Fibroblast of skin of right quadriceps (primary cell): Measurements from ENCODE around the gene DBP.
A peak's percentile ranks its signal among the peaks of the same experiment; 100 is the strongest.
"Not testable (repeated sequence)": the region's sequence is repeated elsewhere in the genome, so short reads cannot be mapped to it uniquely, and the experiment has no call there.

ENCODE experiments used
- DNase-seq: peaks from one replicate; pipeline ENCODE4 v3.0.0-alpha.2; 2013

Gene DBP

DNA sequence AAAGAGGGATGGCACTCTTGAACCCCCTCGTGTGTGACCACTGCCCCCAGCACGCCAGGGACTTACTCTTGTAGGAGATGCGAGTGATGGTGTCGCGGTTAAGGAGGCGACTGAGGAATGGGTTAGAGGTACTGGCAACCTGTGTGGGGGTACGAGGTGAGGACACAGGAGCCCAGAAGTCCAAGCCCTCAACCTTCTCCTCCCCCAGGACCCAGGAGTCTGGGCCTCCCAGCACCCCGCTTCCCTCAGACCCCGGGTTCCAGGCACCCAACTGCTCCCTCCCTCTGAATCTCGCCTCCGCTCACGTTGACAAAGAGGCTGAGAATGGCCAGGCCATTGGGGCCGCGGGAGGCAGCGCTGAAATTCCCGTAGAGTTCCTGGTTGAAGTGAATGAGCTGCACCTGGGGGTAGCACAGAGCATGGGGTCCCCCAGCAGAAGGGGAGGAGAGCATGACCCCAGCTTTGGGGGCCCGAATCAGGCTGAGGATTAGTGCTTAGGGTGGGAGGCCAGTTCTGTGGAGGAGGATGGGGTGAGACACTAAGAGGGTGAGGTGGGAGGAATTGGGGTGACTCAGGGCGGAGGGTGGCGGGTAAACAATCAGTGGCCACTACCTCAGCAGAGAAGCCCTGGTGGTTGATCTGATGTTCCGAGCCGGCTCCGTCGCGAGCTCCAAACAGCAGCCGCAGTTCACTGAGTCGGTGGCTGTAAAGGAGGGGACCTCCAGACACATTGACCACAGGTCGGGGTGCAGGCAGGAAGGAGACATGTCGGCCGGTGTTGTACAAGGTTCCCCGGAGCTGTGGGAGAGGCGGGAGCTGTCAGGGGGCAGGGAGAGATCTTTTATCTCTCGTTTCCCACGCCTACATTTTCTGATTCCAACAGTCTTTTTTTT lies 2.5 kb upstream of the DBP start:
- no peak for DNase-seq

DNA sequence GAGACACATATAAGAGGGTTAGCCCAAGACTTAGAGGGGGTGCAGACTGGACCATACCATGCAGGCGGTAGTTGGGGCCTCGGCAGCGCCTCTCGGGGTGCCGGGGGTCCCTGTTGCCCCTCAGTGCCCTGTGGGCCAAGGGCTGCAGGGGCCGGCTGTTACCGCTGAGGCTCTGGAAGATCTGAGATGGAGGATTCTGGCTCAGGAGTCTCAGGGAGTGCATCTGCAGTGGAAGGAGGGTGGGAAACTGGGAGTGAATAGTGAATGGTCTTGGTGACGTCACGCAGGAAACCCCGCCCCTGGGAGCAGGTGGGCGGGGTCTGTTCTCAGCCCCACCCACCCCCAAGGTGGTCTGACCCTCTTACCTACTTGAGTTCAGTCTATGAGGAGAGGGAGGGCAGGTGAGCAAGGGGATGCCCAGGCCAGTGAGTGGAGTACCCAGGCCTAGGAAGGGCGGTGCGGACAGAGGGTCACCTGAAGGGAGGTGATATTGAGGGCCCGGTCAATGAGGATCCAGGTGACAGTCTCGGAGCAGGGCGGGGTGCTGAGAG lies 1.7 kb upstream of the DBP start:
- DNase-seq: no peak

DNA sequence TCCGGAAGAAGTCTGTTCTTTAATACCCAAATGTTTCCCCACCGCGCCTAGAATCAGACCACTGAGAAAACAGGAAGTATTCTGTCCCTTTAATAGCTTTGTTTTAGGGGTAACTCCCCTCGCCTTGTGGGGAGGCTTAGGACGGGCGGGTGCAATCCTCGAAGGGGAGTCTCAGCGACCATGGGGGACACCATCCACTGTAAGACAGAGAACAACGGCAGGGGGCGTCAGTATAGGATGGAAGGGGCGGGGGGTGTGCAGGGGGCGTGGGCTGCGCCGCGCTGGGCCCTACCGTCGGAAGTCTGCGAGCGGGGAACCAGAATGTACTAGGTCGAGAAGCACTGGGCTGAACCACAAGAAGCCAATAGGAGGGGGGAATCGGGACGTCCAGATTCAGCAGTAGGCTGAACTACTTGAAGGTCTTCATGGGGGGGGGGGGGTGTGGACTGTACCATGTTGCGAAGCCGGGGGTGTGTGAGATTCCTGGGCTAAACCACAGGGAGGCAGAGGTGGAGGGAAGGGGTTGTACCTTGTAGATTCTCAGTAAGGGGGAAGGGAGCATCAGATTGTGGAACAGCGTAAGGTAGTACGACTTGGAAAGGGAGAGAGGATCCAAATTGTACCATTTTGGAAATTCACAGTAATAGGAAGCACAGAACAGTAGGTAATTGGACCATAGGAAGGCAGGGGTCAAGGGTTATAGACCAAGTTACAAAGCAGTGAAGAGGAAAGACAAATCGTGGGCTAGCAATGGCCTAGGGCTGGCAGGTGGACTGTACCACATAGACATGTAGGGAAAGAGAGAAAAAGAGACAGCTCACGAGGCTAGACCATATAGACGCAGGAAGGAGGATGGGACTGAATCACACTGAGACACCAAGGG lies 1.0 kb upstream of the DBP start:
- DNase-seq: peak; percentile 93

DNA sequence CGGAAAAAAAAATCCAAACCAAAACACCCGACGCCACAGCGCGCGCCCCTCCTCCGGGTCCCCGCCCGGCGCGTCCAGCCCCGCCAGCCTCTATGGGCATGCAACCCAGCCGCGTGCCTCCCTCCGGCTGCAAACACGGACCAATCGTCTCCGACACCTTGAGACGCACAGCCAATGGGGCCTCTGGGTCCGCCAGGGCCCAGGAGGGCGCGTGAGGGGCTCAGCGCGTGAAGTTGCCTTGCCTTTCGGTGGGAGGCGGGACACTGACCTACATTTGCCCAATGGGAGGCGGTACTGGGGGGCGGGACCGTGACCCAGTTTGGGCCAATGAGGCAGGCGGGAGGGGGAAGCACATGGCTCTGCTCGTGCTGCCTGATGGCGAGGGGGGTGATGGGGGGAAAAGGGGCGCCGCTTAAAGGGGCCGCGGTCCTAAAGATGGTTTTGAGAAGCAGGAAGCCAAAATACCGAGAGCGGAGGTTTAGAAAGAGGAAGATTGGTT lies 319 bp upstream of the DBP start:
- peak; percentile 99 for DNase-seq

DNA sequence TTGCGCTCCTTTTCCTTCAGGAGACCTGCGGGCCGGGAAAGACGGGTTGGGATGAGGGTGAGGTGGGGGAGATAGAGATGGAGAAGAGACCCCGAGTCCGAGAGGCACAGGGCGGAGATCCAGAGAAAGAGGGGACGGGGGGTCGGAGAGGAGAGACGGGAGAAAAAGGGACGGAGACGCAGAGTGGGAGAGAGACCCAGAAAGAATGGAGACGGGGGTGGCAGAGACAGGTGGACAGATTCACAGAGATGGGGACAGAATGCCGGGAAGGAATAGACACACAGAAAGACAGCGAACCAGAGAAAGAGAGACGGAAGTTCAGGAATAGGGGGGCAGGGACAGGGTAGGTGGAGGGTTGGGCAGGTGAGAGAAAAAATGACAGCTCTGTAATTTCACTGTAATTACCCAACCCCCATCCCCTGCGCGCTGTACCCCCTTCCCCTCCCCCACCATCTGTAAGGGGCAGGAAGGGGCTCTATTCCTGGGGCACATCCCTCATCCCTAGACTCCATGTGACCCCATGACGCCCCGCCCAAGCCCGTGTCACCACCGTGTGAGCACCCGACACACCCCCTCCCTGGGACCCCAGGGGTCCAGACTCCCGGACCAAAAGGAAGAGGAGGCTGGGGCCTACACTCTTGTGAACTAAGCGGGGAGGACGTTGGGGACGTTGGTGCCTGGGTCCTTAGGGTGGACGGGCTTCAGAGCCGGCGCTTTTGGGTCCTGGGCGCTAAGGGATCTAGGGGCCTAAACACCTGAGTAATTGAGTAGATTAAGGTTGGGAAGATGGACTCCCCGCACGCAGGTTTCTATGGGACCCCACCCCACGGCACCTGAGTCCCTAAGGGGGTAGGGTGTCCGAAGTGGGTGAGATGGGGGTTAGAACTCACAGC lies 967 bp downstream of the DBP start:
- no peak for DNase-seq

DNA sequence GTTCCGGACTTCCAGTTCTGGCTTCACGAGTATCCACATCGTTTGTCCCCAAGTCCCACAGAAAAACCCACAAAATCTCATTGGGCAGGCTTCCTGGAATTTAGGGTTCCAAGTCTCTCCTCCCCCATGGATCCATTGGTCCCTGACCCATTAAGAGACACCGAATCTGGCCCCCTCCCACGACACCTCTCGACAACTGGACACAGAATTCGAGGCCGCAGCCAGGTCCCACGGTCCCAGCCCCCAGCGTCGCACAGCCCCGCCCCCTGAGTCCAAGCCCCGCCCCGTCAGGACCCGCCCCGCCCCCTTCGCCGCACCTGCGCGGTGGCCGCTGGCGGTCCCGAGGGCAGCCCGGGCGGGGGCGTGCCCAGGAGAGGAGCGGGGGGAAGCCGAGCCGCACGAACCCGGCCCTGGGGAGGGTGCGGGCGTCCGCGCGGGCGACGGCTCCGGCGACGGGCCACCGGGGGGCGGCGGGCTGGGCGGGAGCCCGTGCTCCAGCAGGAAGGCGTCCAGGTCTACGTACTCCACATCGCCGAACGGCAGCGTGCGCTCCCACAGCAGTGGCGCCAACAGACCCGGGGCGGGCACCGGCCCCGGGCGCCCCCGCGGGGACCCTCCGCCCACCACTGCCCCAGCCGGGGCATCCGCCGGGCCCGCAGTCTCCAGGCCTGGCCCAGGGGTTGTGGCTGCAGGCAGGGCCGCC lies 1.8 kb downstream of the DBP start:
- DNase-seq: no peak

DNA sequence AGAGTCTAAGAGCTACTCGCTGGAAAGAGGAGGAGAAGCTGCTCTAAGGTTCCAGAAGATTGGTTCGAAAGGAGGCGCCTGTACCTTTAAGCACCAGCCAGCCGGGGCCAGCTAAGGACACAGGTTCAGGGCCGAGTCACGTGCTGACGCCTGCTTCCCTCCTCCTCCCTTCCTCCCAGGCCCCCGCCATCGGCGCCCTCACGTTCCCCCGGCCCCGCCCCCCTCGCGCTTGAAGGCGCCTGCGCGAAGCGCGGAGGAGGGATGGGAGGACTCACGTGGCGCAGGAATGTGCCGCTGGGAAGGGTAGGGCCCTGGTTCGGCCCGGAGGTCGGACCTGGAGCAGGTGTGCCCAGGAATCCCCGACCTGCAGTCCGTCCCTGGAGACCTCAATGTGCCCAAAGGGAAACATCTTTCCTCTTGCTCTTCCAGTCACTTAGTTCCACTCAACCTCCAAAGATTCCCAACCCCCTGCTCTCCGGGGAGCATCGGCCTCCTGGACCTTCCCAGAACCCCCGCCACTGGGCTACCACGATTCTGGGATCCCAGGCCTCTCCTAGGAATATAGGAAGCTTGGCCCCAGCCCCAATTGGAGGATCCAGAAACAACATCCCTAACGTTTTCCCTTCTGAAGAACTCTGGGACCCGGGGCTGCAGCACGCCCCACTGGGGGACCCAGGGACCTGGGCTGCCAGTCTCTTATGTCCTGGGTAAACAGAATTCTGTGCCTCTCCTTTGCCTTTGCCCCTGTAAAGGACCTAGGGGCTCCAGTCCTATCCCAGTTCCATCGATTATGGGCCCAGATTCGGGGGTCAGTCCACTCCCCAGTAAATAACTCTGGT lies 2.5 kb downstream of the DBP start:
- DNase-seq: peak; percentile 95

DNA sequence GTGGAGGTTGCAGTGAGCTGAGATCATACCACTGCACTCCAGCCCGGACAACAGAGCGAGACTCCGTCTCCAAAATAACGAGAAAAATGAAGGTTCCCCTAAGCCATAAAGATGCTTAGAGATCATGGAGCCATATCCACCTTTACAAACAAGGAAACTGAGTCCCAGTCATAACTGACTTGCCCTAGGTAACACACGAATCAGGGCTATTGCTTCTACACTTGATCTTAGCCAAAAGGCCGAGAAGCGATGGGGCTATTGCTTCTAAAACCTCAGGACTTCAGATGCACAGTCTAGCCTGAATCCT lies 3.2 kb downstream of the DBP start:
- DNase-seq: no peak

DNA sequence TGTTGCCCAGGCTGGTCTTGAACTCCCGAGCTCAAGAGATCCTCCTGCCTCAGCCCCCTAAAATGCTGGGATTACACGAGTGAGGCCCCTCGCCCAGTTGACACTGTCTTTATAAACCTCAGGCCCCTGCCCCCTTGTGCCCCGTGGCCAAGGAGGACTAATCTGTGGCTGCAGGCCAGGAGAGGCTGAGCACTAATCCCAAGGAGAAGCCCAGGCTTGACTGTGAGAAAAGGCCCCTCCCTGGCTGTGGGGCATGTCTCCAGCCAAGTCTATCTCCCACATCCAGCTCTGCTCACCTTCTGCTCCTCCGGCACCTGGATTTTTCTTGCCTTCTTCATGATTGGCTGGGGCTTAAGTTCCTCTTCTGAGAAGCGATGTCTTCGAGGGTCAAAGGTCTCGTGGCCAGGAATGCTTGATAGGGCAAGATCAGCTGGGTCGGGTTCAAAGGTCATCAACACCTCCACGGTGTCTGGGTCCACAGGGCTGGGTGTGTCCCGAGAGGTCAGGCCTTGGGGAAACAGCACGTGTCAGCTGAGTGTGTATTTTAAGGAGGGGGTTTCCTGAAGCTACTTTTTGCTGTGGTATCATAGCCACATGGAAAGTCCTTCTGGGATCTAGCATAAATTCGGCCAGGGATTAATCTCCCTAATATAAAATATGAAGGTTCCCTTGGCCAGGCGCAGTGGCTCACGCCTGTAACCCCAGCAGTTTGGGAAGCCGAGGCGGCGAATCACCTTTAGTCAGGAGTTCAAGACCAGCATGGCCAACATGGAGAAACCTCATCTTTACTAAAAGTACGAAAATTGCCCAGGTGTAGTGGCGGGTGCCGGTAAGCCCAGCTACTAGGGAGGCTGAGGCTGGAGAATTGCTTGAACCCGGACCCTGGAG lies 3.8 kb downstream of the DBP start:
- no peak for DNase-seq

DNA sequence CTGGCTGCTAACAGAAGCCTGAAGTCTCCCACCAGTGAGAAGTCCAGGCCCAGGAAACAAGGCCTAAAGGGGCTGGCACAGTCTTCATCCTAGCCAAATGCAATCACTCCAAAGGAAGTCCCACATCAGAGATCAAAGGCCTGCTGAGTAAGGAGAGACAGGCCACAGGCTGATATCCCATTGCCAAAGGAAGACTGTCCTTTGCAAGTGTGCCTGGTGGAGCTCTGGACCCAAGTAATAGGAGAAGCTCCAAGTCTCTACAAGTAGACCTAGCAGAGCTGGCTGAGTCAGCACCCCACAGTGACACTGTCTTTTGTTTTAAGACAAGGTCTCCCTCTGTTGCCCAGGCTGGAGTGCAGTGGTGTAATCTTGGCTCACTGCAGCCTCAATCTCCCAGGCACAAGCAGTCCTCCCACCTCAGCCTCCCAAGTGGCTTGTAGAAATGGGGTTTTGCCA lies 4.5 kb downstream of the DBP start:
- no peak for DNase-seq

DNA sequence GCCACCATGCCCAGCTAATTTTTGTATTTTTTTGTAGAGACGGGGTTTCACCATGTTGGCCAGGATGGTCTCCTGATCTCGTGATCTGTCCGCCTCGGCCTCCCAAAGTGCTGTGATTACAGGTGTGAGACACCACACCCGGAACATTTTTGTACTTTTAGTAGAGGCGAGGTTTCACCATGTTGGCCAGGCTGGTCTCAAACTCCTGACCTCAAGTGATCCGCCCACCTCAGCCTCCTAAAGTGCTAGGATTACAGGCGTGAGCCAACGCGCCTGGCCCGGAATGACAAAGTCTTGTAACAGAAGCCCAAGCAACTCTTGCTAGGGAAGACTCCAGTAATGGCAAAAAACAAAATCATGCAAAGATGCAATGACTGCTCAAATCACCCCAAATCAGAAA lies 4.9 kb downstream of the DBP start:
- DNase-seq: not testable (repeated sequence)

DNA sequence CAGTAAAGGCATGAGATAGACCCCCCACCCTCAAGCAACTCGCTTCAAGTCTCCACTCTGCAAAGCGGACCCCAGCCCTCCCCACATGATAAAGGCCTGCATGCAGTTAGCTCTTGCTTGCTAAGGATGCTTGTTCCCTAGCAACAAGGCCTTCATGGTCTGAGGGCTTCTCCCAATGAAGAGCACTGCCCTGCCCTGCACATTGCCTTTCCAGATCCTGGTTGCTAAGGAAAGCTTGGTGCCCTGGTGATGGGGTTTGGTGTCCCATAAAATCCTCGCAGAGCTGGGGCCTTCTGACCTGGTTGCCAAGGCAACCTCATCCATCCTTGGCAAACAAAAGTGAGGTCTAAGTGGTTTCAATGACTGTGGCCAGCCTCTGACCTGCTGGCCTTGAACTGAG lies 6.0 kb downstream of the DBP start:
- DNase-seq: no peak

DNA sequence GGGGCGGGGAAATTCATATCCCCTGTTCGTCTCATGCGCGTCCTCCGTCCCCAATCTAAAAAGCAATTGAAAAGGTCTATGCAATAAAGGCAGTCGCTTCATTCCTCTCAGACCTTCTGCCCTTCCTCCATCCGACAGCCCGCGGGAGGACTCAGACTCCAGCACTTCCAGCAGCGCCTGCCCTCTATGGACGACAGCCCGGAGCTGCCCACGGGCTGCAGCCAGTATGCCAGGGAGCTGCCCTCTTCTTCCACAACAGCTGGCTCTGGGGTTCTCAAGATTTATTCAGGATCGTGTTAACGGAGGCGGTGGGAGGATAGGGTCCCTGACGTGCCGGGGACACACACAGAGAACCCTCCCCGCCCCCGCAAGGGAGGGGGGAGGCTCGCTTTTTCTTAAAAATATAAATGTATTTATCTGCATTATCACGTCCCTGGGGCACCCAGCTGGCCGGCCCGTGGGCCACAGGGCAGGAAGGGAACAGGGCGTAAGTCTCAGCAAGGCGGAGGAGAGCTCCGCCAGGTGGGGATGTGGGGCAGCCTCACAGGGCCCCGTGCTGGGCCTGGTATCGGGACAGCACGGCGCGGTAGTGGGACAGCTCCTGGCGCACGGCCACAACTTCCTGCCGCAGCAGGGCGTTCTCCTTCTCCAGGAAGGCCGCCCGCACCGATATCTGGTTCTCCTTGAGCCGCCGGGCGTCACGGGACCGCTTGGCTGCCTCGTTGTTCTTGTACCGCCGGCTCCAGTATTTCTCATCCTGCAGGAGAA lies 6.7 kb downstream of the DBP start:
- DNase-seq: peak; percentile 45

DNA sequence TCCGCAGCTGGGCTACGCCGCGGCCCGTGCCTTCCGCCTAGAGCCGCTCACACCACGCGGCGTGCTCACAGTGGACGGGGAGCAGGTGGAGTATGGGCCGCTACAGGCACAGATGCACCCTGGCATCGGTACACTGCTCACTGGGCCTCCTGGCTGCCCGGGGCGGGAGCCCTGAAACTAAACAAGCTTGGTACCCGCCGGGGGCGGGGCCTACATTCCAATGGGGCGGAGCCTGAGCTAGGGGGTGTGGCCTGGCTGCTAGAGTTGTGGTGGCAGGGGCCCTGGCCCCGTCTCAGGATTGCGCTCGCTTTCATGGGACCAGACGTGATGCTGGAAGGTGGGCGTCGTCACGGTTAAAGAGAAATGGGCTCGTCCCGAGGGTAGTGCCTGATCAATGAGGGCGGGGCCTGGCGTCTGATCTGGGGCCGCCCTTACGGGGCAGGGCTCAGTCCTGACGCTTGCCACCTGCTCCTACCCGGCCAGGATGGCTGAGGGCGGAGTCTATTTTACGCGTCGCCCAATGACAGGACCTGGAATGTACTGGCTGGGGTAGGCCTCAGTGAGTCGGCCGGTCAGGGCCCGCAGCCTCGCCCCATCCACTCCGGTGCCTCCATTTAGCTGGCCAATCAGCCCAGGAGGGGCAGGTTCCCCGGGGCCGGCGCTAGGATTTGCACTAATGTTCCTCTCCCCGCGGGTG lies 7.4 kb downstream of the DBP start:
- DNase-seq: no peak

DNA sequence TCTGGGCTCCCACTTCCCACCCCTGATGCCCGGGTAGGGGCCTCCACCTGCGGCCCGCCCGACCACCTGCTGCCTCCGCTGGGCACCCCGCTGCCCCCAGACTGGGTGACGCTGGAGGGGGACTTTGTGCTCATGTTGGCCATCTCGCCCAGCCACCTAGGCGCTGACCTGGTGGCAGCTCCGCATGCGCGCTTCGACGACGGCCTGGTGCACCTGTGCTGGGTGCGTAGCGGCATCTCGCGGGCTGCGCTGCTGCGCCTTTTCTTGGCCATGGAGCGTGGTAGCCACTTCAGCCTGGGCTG lies 7.9 kb downstream of the DBP start:
- DNase-seq: no peak

DNA sequence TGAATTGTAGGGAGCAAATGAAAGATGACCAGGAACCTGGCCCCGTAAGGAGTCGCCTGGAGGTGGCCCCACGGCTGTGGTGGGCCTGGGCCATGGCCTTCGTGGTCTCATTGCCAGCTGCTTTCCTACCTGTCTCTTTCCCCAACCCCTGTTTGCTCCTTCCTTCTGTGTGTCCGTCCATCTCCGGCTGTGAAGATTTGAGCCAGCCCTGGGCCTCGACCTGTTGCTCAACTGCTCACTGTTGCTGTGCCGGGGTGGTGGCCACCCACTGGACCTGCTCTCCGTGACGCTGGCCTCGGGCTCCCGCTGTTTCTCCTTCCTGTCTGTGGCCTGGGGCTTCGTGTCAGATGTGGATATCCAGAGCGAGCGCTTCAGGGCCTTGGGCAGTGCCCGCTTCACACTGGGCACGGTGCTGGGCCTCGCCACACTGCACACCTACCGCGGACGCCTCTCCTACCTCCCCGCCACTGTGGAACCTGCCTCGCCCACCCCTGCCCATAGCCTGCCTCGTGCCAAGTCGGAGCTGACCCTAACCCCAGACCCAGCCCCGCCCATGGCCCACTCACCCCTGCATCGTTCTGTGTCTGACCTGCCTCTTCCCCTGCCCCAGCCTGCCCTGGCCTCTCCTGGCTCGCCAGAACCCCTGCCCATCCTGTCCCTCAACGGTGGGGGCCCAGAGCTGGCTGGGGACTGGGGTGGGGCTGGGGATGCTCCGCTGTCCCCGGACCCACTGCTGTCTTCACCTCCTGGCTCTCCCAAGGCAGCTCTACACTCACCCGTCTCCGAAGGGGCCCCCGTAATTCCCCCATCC lies 8.5 kb downstream of the DBP start:
- no peak for DNase-seq

DNA sequence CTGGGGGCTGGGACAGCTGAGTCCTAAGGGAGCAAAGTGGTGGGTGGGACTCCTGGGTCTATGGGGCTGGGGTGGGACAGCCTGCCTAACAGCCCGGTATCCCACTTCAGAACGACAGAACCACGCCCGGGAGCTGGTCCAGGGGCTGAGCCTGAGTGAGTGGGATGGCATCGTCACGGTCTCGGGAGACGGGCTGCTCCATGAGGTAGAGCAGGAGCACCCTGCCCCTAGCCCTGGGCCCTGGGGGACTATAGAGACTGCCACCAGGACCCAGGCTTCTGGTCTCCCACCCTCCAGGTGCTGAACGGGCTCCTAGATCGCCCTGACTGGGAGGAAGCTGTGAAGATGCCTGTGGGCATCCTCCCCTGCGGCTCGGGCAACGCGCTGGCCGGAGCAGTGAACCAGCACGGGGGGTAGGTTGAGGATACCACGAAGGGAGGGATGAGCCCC lies 9.3 kb downstream of the DBP start:
- DNase-seq: no peak
